ENCODE results near the gene WDSUB1. TPM values are rescaled to one million over a fixed set of nuclear protein-coding genes. Genes with fewer than 3 reads are reported as not detected.

The WDSUB1 gene
- total RNA-seq, 4 donors from 2014 or later = 4.9 to 7.1 (median 5.9) TPM

- Histone ChIP-seq H3K27ac (peak overlapping the region in 2 of 4 donors; percentile 15 to 26), H3K4me1 (peaks cover 0 to 8% (median 0%) of the 10 kb centered on the region in 3 donors), H3K9me3 (no peaks in the 10 kb centered on the region), H3K36me3 (peaks cover 0 to 98% (median 7%) of the 10 kb centered on the region in 3 donors), H3K27me3 (no peaks in the 10 kb centered on the region), H3K4me3 (no peak overlapping the region)
- intact Hi-C loops (cut with DNase I) = no loop called here
- no peak for TF ChIP-seq POLR2A (IDR thresholded peaks at IDR 0.05)
- TF ChIP-seq, protein P1, sequence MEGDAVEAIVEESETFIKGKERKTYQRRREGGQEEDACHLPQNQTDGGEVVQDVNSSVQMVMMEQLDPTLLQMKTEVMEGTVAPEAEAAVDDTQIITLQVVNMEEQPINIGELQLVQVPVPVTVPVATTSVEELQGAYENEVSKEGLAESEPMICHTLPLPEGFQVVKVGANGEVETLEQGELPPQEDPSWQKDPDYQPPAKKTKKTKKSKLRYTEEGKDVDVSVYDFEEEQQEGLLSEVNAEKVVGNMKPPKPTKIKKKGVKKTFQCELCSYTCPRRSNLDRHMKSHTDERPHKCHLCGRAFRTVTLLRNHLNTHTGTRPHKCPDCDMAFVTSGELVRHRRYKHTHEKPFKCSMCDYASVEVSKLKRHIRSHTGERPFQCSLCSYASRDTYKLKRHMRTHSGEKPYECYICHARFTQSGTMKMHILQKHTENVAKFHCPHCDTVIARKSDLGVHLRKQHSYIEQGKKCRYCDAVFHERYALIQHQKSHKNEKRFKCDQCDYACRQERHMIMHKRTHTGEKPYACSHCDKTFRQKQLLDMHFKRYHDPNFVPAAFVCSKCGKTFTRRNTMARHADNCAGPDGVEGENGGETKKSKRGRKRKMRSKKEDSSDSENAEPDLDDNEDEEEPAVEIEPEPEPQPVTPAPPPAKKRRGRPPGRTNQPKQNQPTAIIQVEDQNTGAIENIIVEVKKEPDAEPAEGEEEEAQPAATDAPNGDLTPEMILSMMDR (IDR thresholded peaks at IDR 0.05) = no peak
- DNase-seq = no peak
- 80 to 86% methylated on average over 11 to 14 of the region's 15 CpGs for WGBS, 2 donors
Observed at GRCh38 chr2:159209341-159210306, 76.9 kb downstream of the WDSUB1 start.

DNA sequence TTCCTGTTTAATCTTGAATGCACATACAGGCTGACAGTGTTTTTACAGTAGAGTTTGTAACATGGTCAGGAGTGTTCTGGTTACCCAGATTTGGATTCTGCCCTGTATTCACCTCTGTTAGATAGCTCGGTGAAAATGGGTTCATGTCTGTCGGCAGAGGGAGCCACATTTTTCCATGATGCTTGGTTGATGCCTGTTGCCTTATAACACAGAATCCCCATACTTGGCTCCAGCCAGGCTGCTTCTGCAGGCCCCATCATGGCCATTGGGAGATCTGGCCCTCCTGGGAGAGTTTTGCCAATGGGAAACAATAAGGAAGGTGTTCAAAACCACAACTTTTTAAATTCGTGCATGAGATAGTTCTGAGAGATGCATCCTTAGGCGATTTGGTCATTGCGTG, 78.1 kb downstream of the WDSUB1 start:
- WGBS, 2 donors = 75 to 83% methylated on average over 5 of the region's 5 CpGs
- Histone ChIP-seq H3K27me3 (no peaks in the 10 kb centered on the region), H3K4me3 (no peak overlapping the region), H3K9me3 (no peaks in the 10 kb centered on the region), H3K4me1 (peaks cover 0 to 8% (median 0%) of the 10 kb centered on the region in 3 donors), H3K27ac (no peak overlapping the region), H3K36me3 (peaks cover 0 to 98% (median 7%) of the 10 kb centered on the region in 3 donors)
- no peak for TF ChIP-seq POLR2A (IDR thresholded peaks at IDR 0.05)
- TF ChIP-seq, protein P1 (IDR thresholded peaks at IDR 0.05) = no peak
- no peak for DNase-seq
- intact Hi-C loops (cut with DNase I) = no loop called here

DNA sequence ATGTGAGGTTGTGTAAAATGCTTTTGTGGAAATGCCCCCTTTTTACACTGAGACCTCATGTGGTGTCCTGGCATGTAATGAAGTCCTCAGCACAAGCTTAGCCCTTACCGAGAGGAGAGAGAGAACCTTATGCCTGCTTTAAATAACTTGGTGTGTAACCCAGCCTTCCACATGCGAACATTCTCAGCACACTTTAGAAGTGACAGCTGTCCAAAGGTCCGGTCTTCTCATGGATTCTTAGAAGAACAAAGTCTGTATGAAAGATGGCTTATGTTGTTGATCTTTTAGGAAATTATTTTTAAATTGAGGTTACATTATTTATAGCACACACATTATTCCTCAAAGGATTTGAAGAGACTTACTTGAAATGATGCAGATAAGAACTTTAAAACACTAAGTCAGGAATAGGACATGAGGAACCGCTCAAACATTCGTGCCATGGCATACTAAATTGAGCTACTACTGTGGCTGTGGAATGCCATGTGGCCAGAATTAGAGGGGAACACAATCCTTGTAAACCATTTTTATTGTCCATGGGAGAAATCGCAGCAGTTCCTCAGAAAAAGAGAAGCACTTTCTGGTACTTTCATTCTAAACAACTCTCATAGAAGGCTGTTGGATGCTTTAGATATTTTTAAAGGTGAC, 79.6 kb downstream of the WDSUB1 start:
- peaks cover 0 to 98% (median 4%) of the 10 kb centered on the region in 3 donors for H3K36me3 ChIP-seq
- no peak overlapping the region for H3K4me3 ChIP-seq
- WGBS, 2 donors = 87 to 99% methylated on average over 6 of the region's 6 CpGs
- H3K9me3 ChIP-seq = no peaks in the 10 kb centered on the region
- TF ChIP-seq, protein P1 (IDR thresholded peaks at IDR 0.05) = no peak
- no peak for TF ChIP-seq POLR2A (IDR thresholded peaks at IDR 0.05)
- no peak overlapping the region for H3K27ac ChIP-seq
- DNase-seq = no peak
- intact Hi-C loops (cut with DNase I) = no loop called here
- peaks cover 0 to 8% (median 3%) of the 10 kb centered on the region in 3 donors for H3K4me1 ChIP-seq
- H3K27me3 ChIP-seq = no peaks in the 10 kb centered on the region

- Histone ChIP-seq H3K36me3 (peaks cover 0 to 98% (median 4%) of the 10 kb centered on the region in 3 donors), H3K9me3 (no peaks in the 10 kb centered on the region), H3K27ac (no peak overlapping the region), H3K4me3 (no peak overlapping the region), H3K4me1 (peaks cover 0 to 8% (median 7%) of the 10 kb centered on the region in 3 donors), H3K27me3 (no peaks in the 10 kb centered on the region)
- 92 to 96% methylated on average over 13 of the region's 15 CpGs for WGBS, 2 donors
- intact Hi-C loops (cut with DNase I) = no loop called here
- no peak for DNase-seq
- no peak for TF ChIP-seq POLR2A (IDR thresholded peaks at IDR 0.05)
- TF ChIP-seq, protein P1 (IDR thresholded peaks at IDR 0.05) = no peak
Observed at GRCh38 chr2:159204381-159205144, 81.9 kb downstream of the WDSUB1 start.

Measured in esophagus squamous epithelium (tissue), 5 donors.